ENCODE results near the gene LAMC3.
"Not testable (repeated sequence)": the region's sequence is repeated elsewhere in the genome, so short reads cannot be mapped to it uniquely, and the experiment has no call there.

The LAMC3 gene

GRCh38 chr9:130997925-130998596, 10.9 kb upstream of the LAMC3 start:
- TF ChIP-seq ZFX (IDR thresholded peaks at IDR 0.05; ENCODE audit: borderline replicate concordance) (no peak), CTCF (IDR thresholded peaks at IDR 0.05) (peak; percentile 90)
- H3K27ac ChIP-seq, result no peak overlapping the region

GRCh38 chr9:130998597-130999244, 10.3 kb upstream of the LAMC3 start:
- no peak overlapping the region for H3K27ac ChIP-seq
- TF ChIP-seq CTCF (IDR thresholded peaks at IDR 0.05) (peak; percentile 59), ZFX (IDR thresholded peaks at IDR 0.05; ENCODE audit: borderline replicate concordance) (no peak)

- no peak overlapping the region for H3K27ac ChIP-seq
- no peak for TF ChIP-seq CTCF (IDR thresholded peaks at IDR 0.05)
These were observed 9.7 kb upstream of the LAMC3 start for GRCh38 chr9:130999245-130999623.

GRCh38 chr9:131000526-131000925, 8.4 kb upstream of the LAMC3 start:
- not testable (repeated sequence) for H3K27ac ChIP-seq

GRCh38 chr9:131001021-131001420, 8.0 kb upstream of the LAMC3 start:
- TF ChIP-seq ZFX (IDR thresholded peaks at IDR 0.05; ENCODE audit: borderline replicate concordance) (no peak), CTCF (IDR thresholded peaks at IDR 0.05) (no peak)
- no peak overlapping the region for H3K27ac ChIP-seq

- H3K27ac ChIP-seq, result no peak overlapping the region
- no peak for TF ChIP-seq CTCF (IDR thresholded peaks at IDR 0.05)
- TF ChIP-seq ZFX (IDR thresholded peaks at IDR 0.05; ENCODE audit: borderline replicate concordance), result no peak
These were observed 7.0 kb upstream of the LAMC3 start for GRCh38 chr9:131001990-131002389.

GRCh38 chr9:131006601-131007000, 2.4 kb upstream of the LAMC3 start:
- no peak overlapping the region for H3K27ac ChIP-seq
- no peak for TF ChIP-seq CTCF (IDR thresholded peaks at IDR 0.05)
- no peak for TF ChIP-seq ZFX (IDR thresholded peaks at IDR 0.05; ENCODE audit: borderline replicate concordance)

- no peak for TF ChIP-seq CTCF (IDR thresholded peaks at IDR 0.05)
- no peak for TF ChIP-seq ZFX (IDR thresholded peaks at IDR 0.05; ENCODE audit: borderline replicate concordance)
- no peak overlapping the region for H3K27ac ChIP-seq
These were observed 888 bp upstream of the LAMC3 start for GRCh38 chr9:131008086-131008485.
